HL-60 (cell line): ENCODE data around the gene PGC.

Experiments used
- DNase-seq, 2 experiments: peaks; one replicate each; pipeline ENCODE4 v3.0.0-alpha.2; 2010 to 2020; ENCODE audit warnings: low read depth in 1 of 2, low spot score in 1 of 2
- H3K27ac ChIP-seq: fragments of 250-450 bp; sonication (Bioruptor Pico); replicated peaks from 2 replicates; pipeline ENCODE4 v1.5.1; 2020; ENCODE audit warnings: mild to moderate bottlenecking, moderate library complexity
- H3K27me3 ChIP-seq: fragments of 250-450 bp; sonication (Bioruptor Pico); 2 replicates; pipeline ENCODE4 v1.5.1; 2021; ENCODE audit warnings: mild to moderate bottlenecking, moderate library complexity; ENCODE audit not compliant: insufficient read depth, poor library complexity, severe bottlenecking
- H3K4me3 ChIP-seq: replicated peaks from 2 replicates; pipeline ENCODE4 v1.5.1; 2011; ENCODE audit warnings: mild to moderate bottlenecking, control low read depth, low read length; ENCODE audit not compliant: insufficient read depth
- GABPA ChIP-seq: IDR thresholded peaks from 2 replicates; pipeline ENCODE4 v1.6.1; 2012; ENCODE audit warnings: low read depth
- POLR2AphosphoS5 ChIP-seq: IDR thresholded peaks from 2 replicates; pipeline ENCODE4 v1.6.1; 2012; ENCODE audit warnings: low read depth
- SPI1 ChIP-seq: IDR thresholded peaks from 2 replicates; pipeline ENCODE4 v1.6.1; 2012; ENCODE audit warnings: low read depth, mild to moderate bottlenecking, borderline replicate concordance
- TF ChIP-seq, protein P1 (sequence below): IDR thresholded peaks from 2 replicates; pipeline ENCODE4 v1.6.1; 2012; ENCODE audit warnings: low read depth; ENCODE audit not compliant: insufficient replicate concordance
- TF ChIP-seq, protein P2 (sequence below): IDR thresholded peaks from one replicate; pipeline ENCODE4 v1.5.1; 2011; ENCODE audit warnings: low read length, control low read depth, inconsistent platforms; ENCODE audit not compliant: insufficient read depth

Gene PGC

DNA sequence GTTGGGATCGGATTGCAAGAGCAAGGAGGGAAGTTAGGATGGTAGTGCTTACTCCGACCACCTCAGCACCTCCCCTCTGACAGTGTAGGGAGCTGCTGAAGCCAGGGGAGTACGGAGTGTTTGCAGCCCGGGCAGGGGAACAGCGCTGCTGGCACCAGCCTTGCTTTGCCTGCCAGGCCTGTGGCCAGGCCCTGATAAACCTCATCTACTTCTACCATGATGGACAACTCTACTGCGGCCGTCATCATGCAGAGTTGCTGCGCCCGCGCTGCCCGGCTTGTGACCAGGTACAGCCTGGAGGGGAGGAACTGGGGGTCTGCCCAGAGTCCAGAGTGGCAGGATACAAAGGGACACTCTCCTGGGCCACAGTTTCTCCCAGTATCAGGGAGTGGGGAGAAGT lies 38.1 kb upstream of the PGC start:
- H3K27ac ChIP-seq, result no peak overlapping the region
- TF ChIP-seq, protein P1, sequence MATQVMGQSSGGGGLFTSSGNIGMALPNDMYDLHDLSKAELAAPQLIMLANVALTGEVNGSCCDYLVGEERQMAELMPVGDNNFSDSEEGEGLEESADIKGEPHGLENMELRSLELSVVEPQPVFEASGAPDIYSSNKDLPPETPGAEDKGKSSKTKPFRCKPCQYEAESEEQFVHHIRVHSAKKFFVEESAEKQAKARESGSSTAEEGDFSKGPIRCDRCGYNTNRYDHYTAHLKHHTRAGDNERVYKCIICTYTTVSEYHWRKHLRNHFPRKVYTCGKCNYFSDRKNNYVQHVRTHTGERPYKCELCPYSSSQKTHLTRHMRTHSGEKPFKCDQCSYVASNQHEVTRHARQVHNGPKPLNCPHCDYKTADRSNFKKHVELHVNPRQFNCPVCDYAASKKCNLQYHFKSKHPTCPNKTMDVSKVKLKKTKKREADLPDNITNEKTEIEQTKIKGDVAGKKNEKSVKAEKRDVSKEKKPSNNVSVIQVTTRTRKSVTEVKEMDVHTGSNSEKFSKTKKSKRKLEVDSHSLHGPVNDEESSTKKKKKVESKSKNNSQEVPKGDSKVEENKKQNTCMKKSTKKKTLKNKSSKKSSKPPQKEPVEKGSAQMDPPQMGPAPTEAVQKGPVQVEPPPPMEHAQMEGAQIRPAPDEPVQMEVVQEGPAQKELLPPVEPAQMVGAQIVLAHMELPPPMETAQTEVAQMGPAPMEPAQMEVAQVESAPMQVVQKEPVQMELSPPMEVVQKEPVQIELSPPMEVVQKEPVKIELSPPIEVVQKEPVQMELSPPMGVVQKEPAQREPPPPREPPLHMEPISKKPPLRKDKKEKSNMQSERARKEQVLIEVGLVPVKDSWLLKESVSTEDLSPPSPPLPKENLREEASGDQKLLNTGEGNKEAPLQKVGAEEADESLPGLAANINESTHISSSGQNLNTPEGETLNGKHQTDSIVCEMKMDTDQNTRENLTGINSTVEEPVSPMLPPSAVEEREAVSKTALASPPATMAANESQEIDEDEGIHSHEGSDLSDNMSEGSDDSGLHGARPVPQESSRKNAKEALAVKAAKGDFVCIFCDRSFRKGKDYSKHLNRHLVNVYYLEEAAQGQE, result no peak
- no peak for TF ChIP-seq SPI1
- TF ChIP-seq, protein P2, sequence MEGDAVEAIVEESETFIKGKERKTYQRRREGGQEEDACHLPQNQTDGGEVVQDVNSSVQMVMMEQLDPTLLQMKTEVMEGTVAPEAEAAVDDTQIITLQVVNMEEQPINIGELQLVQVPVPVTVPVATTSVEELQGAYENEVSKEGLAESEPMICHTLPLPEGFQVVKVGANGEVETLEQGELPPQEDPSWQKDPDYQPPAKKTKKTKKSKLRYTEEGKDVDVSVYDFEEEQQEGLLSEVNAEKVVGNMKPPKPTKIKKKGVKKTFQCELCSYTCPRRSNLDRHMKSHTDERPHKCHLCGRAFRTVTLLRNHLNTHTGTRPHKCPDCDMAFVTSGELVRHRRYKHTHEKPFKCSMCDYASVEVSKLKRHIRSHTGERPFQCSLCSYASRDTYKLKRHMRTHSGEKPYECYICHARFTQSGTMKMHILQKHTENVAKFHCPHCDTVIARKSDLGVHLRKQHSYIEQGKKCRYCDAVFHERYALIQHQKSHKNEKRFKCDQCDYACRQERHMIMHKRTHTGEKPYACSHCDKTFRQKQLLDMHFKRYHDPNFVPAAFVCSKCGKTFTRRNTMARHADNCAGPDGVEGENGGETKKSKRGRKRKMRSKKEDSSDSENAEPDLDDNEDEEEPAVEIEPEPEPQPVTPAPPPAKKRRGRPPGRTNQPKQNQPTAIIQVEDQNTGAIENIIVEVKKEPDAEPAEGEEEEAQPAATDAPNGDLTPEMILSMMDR, result no peak
- TF ChIP-seq POLR2AphosphoS5, result no peak
- TF ChIP-seq GABPA, result no peak
- DNase-seq, result no peak

GRCh38 chr6:41784581-41785171 lies 37.5 kb upstream of the PGC start:
- DNase-seq, result no peak
- TF ChIP-seq, protein P2, result no peak
- TF ChIP-seq POLR2AphosphoS5 (no peak), GABPA (no peak), SPI1 (peak; percentile 72; the same call in 1 of the 2 replicates)
- no peak overlapping the region for H3K4me3 ChIP-seq
- no peak overlapping the region for H3K27ac ChIP-seq
- no peaks in the 10 kb centered on the region for H3K27me3 ChIP-seq

More for the DNA sequence above, 38.1 kb upstream of the PGC start:
- Histone ChIP-seq H3K4me3 (no peak overlapping the region), H3K27me3 (no peaks in the 10 kb centered on the region)

- TF ChIP-seq, protein P1, result no peak
- TF ChIP-seq GABPA (no peak), POLR2AphosphoS5 (no peak), SPI1 (no peak)
- TF ChIP-seq, protein P2, result no peak
- H3K27me3 ChIP-seq, result no peaks in the 10 kb centered on the region
These were observed 36.0 kb upstream of the PGC start for GRCh38 chr6:41783106-41783780.

More at GRCh38 chr6:41783106-41783780, 36.0 kb upstream of the PGC start:
- H3K4me3 ChIP-seq, result no peak overlapping the region
- H3K27ac ChIP-seq, result no peak overlapping the region
- DNase-seq, result no peak
